Esophagus mucosa (tissue), 1 donor: ENCODE measurements around the gene ENOX1. TPM values are rescaled to one million over a fixed set of nuclear protein-coding genes. Genes with fewer than 3 reads are reported as not detected.

Source experiments
- ATAC-seq: fragments of 200-7000 bp; cut with Tn5 transposase; one replicate; pipeline ENCODE4 v1.9.1; 2020
- total RNA-seq: library from RNA; stranded (reverse); gene quantifications from one replicate; pipeline ENCODE4 v1.2.4, GENCODE V29; 2023
- donor health status: DM: yes; HTN: yes; CAD: no.

ENOX1 gene
- total RNA-seq, 1 donor from 2014 or later = 0.12 TPM

DNA sequence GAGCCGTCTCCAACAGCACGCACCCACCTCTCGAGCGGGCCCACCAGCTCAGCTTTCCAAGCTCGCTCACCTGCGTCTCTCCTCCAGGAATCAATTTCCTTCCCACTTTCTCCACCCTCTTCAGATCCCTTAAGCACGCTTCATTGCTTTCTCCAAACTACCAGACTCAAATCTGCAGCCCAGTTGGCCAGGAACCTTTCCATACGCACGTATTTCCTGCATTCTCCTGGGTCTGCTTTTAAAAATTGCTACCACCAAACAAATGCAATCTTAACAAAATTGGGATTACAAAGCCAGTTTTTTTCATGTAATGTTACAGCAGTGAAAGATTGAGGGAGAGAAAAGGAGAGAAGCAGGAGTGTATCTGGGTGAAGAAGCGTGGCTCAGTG is 1.5 kb downstream of the ENOX1 start:
- ATAC-seq = no peak

GRCh38 chr13:43784496-43784895 is 2.3 kb downstream of the ENOX1 start:
- ATAC-seq = no peak

GRCh38 chr13:43783820-43784219 is 3.0 kb downstream of the ENOX1 start:
- ATAC-seq = no peak

DNA sequence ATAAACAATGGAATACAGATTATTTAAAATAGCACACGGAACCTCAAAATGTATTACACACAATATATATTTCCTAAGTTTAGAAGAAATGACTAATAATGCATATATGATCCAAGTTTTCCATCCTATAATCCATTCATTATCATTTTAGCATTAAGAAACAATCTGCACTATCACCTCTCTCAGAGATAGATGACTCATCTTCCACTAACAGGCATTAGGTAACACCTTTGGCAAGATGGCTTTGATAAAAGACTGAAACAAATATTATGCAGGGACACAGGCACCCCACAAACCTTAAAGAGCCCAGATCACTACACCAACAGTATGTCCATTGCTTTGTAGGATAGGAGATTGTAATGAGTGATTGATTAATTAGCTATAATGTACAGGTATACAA is 4.1 kb downstream of the ENOX1 start:
- ATAC-seq = no peak

DNA sequence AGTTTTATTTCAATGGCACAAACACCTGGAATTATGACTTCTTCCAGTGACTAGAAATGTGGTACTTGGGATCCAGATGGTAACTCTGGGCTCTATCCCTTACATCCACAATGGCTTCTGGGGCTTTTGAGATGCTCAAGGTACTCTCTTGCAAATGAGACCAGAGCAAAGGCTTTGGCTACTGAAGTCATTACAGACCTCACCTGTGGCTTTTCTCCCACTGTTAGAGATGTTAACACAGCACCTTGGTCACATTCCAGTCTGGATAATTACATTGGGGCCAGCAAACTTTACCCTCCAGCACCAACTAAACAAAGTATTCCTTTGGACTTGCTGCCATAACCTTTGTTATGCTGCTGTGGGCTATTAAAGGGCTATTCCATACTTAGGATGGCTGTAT is 6.1 kb downstream of the ENOX1 start:
- ATAC-seq = no peak

DNA sequence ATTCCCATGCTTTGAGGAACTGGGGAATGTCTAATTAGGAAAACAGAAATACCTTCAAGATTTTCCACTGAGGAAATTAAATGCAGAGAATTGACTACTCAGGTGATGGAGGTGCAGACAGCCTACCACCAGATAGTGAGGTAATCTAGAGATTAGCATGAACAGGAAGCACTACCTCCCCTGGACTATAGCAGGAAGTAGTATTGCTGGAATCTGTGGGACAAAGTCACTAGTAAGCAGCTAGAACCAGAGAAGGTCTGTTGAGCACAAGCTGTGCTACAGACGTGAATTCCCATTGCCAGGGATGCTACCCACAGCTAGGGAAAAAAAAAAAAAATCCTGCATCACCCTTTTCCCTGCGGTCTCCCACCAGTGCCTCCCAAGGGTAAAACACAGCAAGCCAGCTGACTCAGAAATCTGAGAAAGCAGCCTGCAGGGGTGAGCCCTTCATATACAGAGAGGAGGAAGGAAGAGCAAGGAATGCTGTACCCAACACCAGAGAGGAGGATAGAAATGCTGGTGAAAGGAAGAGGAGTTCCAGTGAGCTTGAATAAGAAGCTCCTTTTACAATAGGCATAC is 10.2 kb downstream of the ENOX1 start:
- no peak for ATAC-seq

GRCh38 chr13:43776006-43776405 is 10.8 kb downstream of the ENOX1 start:
- no peak for ATAC-seq

- no peak for ATAC-seq
These were observed 13.2 kb downstream of the ENOX1 start for GRCh38 chr13:43773602-43774001.

GRCh38 chr13:43770871-43771270 is 15.9 kb downstream of the ENOX1 start:
- ATAC-seq = no peak

GRCh38 chr13:43769529-43769928 is 17.2 kb downstream of the ENOX1 start:
- ATAC-seq = no peak

GRCh38 chr13:43767341-43767931 is 19.3 kb downstream of the ENOX1 start:
- no peak for ATAC-seq

DNA sequence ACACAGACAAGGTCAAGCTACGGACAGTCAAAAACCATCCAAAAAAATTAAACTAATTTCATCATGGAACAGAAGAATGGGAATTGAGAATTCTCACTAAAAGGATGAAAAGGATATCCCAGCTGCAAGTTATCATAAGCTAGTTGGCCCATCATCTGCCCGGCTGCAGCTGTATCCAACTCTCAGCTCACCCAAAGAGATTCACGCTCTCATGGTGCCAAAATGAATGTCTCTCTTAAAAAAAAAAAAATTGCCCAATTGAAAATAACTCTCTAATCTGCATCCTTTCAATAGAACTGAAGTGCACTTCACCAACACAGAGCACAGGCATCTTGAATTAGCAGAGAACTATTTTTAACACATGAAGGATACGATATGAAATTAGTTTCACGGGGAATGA is 20.0 kb downstream of the ENOX1 start:
- no peak for ATAC-seq

- ATAC-seq = no peak
These were observed 22.4 kb downstream of the ENOX1 start for GRCh38 chr13:43764349-43764748.

GRCh38 chr13:43763143-43763759 is 23.5 kb downstream of the ENOX1 start:
- ATAC-seq = no peak

DNA sequence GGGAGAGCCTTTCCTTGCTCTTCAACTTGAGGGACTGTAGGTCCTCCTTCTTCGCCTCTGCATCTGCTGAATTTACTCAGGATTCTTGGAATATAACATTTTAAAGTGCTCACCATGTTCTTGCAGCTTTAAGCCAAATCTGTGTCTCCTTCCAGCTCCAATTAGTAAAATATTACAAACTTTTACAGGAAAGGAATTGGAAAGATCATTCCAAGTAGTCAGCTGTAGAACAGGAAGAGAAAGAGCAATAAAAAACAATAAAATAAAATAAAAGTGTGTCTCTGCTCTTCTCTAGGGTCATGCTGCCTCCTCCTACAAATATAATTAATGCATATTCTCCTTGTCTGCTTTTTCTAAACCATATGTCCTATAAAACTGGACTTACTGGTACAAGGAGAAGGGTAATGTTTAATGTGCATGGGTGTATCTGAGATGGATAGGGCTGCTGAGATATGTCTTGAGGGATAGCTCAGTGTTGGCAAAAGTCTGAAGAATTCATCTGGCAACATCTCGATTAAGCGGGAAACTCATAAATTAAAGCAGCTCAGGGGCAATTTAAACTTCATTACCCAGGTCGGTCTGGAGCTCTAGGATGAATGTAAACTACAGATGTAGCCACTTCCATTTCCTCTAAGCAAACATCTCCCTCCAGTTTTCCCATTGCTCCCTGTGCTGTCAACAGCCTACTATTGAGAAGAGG is 25.0 kb downstream of the ENOX1 start:
- no peak for ATAC-seq

- ATAC-seq = no peak
These were observed 26.5 kb downstream of the ENOX1 start for GRCh38 chr13:43760257-43760656.

- ATAC-seq = no peak
These were observed 27.9 kb downstream of the ENOX1 start for GRCh38 chr13:43758834-43759233.

GRCh38 chr13:43757266-43757665 is 29.5 kb downstream of the ENOX1 start:
- no peak for ATAC-seq

DNA sequence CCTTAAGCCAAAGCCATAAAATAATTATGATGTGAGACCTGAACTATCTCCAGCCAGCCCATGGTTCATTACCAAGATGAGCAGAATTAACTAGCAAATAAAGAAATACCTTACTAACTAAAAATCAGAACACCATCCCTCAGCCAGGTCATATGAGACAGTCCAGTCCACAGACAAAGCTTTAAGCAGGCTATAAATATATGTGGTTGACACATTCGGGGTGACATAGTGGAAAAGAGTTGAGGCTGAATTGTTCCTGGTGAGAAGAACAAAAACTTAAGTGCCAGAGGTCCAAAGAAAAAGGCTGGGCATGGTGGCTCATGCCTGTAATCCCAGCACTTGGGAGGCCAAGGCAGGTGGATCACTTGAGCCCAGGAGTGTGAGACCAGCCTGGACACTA is 30.9 kb downstream of the ENOX1 start:
- ATAC-seq = no peak

GRCh38 chr13:43751624-43752023 is 35.1 kb downstream of the ENOX1 start:
- no peak for ATAC-seq

GRCh38 chr13:43749503-43749902 is 37.3 kb downstream of the ENOX1 start:
- no peak for ATAC-seq

DNA sequence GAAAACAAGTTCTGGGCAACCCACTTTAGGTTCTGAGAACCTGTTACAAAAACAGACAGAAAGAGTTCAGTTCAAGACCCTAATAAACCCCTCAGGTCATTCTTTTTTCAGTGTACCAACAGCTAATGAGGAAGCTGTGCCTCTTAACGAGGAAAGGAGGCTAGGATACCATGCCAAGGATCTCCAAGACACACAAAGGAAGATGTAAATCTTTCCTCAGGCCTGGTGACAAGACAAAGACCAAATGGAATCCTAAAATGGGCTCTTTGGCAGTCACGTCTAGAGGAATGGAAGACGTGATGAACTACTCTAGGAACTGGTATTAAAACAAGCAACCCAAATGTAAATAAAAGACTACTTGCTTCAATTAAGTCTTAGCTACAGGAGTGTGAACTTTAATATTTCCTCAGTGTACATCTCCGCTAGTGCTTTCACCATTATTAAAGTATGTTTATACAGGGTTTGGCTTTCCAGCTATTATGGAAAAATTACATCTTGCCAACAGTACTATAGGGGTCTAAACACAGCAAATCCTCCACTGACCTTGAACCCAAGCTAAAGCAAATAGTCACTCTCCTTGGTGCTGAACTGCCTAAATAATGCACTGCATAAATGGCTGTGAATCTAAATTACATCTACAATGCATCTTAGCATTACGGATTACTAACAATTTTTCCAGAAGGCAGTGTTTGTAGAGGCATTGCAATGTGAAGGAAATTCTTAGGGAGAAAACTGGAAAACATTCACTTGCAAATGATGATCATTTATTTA is 42.3 kb downstream of the ENOX1 start:
- no peak for ATAC-seq

- ATAC-seq = no peak
These were observed 43.9 kb downstream of the ENOX1 start for GRCh38 chr13:43742911-43743310.
